ENCODE measurements around the gene SSX2IP. TPM values are rescaled to one million over a fixed set of nuclear protein-coding genes. Genes with fewer than 3 reads are reported as not detected.
"Not testable (repeated sequence)": the region's sequence is repeated elsewhere in the genome, so short reads cannot be mapped to it uniquely, and the experiment has no call there.

The SSX2IP gene
- 5.9 TPM for polyA plus RNA-seq (2013, experiment 1 of 2; ENCODE audit: insufficient read length)
- 7.2 TPM for polyA plus RNA-seq (2013, experiment 2 of 2; ENCODE audit: insufficient read length)

- peak; percentile 94 for DNase-seq
Measured at GRCh38 chr1:84690397-84691121, at the start of gene SSX2IP. TSS of gene SSX2IP (minus strand) at chr1:84690461. CDS start at chr1:84671219, 19,242 bp downstream.

GRCh38 chr1:84738237-84738636, 48.0 kb upstream of the SSX2IP start:
- DNase-seq, result no peak

GRCh38 chr1:84737590-84737989, 47.3 kb upstream of the SSX2IP start:
- DNase-seq, result no peak

GRCh38 chr1:84736944-84737343, 46.7 kb upstream of the SSX2IP start:
- DNase-seq, result no peak

- DNase-seq, result no peak
Measured at GRCh38 chr1:84736445-84736844, 46.2 kb upstream of the SSX2IP start.

GRCh38 chr1:84735483-84735882, 45.2 kb upstream of the SSX2IP start:
- DNase-seq, result no peak

- no peak for DNase-seq
Measured at GRCh38 chr1:84732520-84732919, 42.3 kb upstream of the SSX2IP start.

- no peak for DNase-seq
Measured at GRCh38 chr1:84731519-84731918, 41.3 kb upstream of the SSX2IP start.

- not testable (repeated sequence) for DNase-seq
Measured at GRCh38 chr1:84727711-84728110, 37.5 kb upstream of the SSX2IP start.

- peak; percentile 47 for DNase-seq
Measured at GRCh38 chr1:84726593-84727499, 36.6 kb upstream of the SSX2IP start.

- DNase-seq, result no peak
Measured at GRCh38 chr1:84724128-84724860, 34.0 kb upstream of the SSX2IP start.

GRCh38 chr1:84722794-84723193, 32.5 kb upstream of the SSX2IP start:
- DNase-seq, result peak; percentile 77

GRCh38 chr1:84721872-84722271, 31.6 kb upstream of the SSX2IP start:
- not testable (repeated sequence) for DNase-seq

GRCh38 chr1:84721152-84721551, 30.9 kb upstream of the SSX2IP start:
- DNase-seq, result peak; percentile 63

GRCh38 chr1:84720221-84720780, 30.0 kb upstream of the SSX2IP start:
- DNase-seq, result no peak

- DNase-seq, result peak; percentile 33
Measured at GRCh38 chr1:84719543-84720217, 29.4 kb upstream of the SSX2IP start.

- no peak for DNase-seq
Measured at GRCh38 chr1:84715342-84716019, 25.2 kb upstream of the SSX2IP start.

GRCh38 chr1:84712276-84712874, 22.1 kb upstream of the SSX2IP start:
- peak; percentile 86 for DNase-seq

GRCh38 chr1:84711869-84712268, 21.6 kb upstream of the SSX2IP start:
- DNase-seq, result no peak

- DNase-seq, result no peak
Measured at GRCh38 chr1:84711121-84711520, 20.9 kb upstream of the SSX2IP start.

GRCh38 chr1:84709131-84709530, 18.9 kb upstream of the SSX2IP start:
- no peak for DNase-seq

Data from fibroblast of skin of scalp (primary cell).